Breast epithelium (tissue), 3 donors: ENCODE measurements around the gene SOX10.

Experiments
- CTCF ChIP-seq, 3 donors: fragments of 450-650 bp; IDR thresholded peaks; one replicate each; pipeline ENCODE4 v1.5.1; 2016 to 2017; ENCODE audit warnings: antibody characterized with exemption in 3 of 3, mild to moderate bottlenecking in 3 of 3, moderate library complexity in 3 of 3
- POLR2A ChIP-seq: fragments of 450-650 bp; IDR thresholded peaks from one replicate; pipeline ENCODE4 v1.6.1; 2016; ENCODE audit warnings: antibody characterized with exemption, mild to moderate bottlenecking, moderate library complexity
- POLR2AphosphoS5 ChIP-seq, 3 donors: sonication (generic); formaldehyde crosslinking; IDR thresholded peaks; one replicate each; pipeline ENCODE4 v1.6.1; 2017; ENCODE audit warnings: antibody characterized with exemption in 3 of 3

GRCh38 chr22:37994982-37995381 lies 10.6 kb upstream of the SOX10 start:
- TF ChIP-seq POLR2A (no peak), POLR2AphosphoS5 (IDR thresholded peaks at IDR 0.05) (no peak), CTCF (IDR thresholded peaks at IDR 0.05) (no peak)
